ENCODE results near the gene HINT2.

HINT2 gene

GRCh38 chr9:35814841-35815543 is at the start of gene HINT2:
Gene HINT2, minus strand, starts transcription at chr9:35815042. Its CDS starts 63 bp downstream, at chr9:35814979.
- peak; percentile 89 for DNase-seq

DNA sequence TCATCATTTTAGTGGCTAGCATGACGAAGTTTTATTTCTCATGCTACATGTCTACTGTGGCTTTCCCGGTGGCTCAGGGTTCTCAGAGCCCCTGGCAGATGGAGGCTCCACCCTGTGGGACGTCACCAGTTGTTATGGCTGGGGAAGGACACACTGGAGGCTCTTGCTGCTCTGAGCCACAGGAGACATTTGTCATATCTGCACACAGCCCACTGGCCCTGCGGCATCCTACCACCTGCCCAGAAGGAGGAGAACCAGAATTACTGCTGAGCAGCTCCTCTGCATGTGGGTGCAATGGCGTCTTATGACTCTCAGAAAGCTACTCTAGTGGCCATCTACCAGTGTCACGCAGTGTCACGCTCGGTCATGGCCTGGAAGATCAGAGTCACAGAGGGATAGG is 48.7 kb upstream of the HINT2 start:
- DNase-seq: no peak

- DNase-seq: no peak
Observed at GRCh38 chr9:35862328-35862727, 47.5 kb upstream of the HINT2 start.

DNA sequence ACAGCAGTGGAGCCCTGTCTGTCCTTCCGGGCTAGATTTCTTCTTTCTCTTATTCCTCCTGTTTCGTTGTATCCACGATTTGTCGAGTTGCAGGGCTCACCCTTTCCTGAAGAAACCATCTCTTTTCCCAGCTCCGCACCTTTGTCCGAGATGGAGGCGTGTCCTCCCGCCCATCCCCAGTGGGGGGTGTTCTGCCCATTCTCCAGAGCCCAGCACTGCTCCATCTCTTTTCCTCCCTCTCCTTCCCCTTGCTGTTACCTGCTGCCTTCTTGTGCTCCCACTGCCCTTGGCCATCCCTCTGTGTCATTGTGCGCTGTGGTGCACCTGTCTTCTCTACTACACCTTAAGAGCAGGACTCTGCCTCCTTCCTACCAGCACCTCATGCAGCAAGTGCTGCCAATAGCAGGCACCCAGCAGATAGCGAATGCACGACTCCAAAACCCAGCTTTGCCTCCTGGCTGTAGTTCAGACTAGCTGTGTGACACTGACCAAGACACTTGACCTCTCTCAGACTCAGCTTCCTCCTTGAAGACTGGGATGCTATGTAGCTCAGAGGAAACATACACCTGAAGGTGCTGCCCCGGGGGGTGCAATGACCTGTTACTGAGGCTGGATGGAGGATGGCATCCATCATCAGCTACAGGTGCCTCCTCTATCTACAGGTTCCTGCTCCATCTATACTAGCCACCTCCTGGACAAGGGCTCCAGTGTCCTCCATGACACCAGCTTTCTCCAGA is 46.5 kb upstream of the HINT2 start:
- no peak for DNase-seq

DNA sequence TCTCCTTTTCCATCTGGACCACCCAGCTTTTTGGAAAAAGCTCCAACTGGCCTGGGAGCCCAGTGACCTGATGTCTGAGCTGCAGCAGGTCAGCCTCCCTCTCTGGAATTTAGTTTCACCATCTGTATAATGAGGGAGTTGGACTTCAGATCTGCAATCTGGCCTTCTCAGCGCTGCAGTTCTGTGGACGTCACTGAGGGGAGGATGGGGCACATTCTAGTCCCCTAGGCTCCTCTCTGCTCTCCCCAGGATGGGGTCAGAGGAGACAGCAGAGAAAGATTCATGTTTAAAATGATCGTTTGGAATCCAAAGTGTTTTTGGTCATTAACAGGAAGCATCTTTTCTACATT is 45.1 kb upstream of the HINT2 start:
- no peak for DNase-seq

DNA sequence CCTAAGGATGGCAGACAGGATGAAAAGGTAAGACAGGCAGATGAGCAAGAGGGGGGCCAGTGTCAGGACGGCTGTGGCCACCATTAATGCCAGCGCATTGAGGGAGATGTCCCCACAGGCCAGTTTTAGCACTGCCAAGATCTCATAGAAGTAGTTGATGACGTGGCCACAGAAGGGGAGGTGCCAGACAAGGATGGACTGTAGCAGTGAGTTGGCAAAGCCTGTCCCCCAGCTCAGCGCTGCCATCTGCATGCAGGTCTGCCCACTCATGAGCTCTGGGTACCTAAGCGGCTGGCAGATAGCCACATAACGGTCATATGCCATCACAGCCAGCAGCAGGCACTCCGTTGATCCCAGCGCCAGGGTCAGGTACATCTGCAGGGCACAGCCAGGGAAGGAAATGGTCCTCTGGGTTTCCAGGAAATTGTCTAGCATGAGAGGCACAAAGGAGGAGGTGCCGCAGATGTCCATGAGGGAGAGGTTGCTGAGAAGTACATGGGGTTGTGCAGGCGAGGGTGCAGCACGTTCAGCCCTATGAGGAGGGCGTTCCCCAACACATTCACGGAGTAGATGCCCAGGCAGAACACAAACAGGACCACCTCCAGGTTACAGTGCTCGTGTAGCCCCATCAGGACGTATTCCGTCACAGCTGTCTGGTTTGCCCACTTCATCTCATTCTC is 44.6 kb upstream of the HINT2 start:
- DNase-seq: no peak

- no peak for DNase-seq
Observed at GRCh38 chr9:35858458-35858857, 43.6 kb upstream of the HINT2 start.

- no peak for DNase-seq
Observed at GRCh38 chr9:35856882-35857281, 42.0 kb upstream of the HINT2 start.

DNA sequence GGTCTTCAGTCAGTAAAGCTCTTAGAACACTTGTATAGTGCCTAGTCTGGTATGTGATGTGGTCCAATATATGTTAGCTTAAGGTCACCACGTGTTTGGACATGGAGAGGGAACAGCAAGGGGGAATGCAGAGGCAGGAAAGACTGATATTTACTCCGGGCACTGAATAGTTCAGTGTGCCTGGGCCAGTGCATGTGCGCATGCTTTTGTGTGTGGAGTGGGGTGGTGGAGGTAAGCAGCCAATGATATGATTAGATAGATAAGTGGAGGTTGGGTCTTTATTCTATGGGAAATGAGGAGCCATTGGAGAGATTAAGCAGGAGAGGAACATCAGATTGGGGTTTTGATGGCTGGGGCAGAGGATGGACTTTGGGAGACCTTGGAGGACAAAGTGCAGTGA is 41.4 kb upstream of the HINT2 start:
- no peak for DNase-seq

- no peak for DNase-seq
Observed at GRCh38 chr9:35854091-35854762, 39.4 kb upstream of the HINT2 start.

DNA sequence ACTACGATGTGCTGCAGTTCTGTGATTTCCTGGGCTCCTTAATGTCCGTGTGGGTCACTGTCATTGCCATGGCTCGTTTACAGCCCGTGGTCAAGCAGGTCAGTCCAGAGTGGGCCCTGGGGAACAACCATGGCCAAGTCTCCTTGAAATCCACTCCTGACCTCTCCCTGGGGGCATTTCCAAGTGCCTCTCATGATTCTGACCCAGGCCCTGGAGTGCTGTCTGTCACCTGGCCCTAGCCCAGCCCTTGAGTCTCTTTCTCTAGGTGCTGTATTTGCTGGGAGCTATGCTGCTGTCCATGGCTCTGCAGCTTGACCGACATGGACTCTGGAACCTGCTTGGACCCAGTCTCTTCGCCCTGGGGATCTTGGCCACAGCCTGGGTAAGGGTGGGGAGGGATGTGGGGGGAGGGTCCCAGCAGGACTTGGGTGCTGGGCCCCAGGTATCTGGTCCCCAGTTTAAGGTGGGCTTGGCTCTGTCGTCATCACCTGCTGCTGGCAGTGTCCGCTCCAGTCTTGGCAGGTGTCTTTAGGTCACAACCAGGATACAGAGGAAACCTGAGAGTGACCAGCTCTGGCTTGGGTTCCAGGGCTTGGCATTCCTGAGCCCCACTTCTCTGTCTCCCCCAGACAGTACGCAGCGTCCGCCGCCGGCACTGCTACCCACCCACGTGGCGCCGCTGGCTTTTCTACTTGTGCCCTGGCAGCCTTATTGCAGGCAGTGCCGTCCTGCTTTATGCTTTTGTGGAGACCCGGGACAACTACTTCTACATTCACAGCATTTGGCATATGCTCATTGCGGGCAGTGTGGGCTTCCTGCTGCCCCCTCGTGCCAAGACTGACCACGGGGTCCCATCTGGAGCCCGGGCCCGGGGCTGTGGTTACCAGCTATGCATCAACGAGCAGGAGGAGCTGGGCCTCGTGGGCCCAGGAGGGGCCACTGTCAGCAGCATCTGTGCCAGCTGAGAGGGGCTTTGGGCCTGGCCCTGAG is 38.3 kb upstream of the HINT2 start:
- no peak for DNase-seq

- DNase-seq: no peak
Observed at GRCh38 chr9:35852267-35852815, 37.5 kb upstream of the HINT2 start.

DNA sequence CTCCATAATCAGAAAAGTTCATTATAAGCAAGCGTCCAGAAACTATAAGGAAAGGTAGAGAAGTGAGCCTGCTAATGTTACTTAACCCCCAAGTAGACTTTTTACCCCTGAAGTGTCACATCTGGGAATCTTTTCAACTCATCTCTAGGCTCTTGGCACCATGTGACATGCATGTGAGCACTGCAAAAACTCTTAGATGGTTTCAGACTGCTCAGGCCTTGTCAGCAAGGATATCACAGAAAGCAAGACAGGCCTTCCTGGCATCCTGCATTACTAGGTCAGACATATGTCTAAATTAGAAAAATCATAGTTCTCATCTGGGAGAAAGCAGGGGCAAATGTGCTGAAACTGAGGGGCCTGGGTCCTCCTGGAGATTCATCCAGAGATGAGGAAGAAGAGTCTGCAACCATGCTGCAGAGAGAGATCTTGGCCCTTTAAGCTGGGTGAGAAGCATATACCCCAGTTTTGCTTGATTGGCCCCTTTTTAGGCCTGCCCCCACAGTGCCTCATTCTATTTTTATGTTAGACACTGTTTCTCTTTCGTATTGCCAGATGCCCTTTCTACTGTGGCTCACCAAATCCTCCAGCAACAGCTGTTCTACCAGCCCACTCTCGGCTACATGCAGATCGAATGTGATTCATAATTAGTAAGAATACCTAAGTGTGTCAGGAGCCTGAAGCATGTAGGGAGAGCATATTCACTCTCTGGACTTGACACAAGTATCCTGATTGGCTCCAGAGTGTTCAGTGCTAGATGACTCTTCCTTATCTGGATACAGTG is 33.1 kb upstream of the HINT2 start:
- no peak for DNase-seq

GRCh38 chr9:35845824-35846771 is 31.3 kb upstream of the HINT2 start:
- no peak for DNase-seq

DNA sequence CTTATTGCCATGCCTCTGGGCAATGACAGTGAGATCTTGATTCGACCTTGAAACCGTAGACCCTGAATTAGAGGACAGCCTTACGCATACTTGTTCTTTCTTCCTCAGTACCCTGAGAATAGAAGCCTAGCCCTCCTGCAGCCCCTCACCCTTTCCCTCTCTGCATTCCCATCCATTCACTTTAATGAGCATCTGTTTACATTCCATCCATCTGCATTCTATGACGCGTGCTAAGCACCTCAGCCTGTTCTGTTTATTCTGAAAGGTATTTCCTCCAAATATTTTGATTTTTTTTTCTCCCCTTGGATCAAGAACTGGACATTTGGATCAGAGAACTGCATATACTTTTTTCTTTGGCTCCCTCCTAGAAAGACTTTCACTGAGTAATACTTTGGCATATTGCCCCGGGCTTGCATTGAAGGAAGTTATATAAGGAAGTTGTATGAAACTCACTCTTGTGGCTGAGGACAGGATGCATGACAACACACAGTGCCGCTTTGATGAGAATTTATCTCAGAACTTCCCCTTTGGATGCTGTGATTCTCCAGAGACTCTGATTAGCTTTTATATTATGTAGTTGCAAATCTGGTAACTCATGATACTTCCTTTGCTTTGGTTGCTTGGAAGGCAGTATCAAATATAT is 29.9 kb upstream of the HINT2 start:
- DNase-seq: peak; percentile 69

DNA sequence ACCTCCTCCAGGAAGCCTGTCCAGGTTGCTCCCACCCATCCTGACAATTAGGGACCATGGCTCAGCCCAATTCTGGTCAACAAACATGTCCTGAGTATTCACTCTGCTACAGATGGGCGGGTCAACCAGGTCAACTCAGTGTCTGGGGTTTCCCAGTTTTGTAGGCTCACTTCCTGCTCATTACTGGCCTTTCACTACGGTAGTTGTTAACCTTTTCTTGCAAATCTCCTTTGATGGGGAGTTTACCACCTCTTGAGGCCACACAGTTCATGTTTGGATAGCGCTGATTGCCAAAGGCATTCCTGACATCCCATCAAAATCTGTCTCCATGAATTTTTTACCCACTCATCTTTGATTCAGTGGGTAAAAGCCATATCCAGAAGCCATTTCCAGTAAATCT is 28.0 kb upstream of the HINT2 start:
- no peak for DNase-seq

DNA sequence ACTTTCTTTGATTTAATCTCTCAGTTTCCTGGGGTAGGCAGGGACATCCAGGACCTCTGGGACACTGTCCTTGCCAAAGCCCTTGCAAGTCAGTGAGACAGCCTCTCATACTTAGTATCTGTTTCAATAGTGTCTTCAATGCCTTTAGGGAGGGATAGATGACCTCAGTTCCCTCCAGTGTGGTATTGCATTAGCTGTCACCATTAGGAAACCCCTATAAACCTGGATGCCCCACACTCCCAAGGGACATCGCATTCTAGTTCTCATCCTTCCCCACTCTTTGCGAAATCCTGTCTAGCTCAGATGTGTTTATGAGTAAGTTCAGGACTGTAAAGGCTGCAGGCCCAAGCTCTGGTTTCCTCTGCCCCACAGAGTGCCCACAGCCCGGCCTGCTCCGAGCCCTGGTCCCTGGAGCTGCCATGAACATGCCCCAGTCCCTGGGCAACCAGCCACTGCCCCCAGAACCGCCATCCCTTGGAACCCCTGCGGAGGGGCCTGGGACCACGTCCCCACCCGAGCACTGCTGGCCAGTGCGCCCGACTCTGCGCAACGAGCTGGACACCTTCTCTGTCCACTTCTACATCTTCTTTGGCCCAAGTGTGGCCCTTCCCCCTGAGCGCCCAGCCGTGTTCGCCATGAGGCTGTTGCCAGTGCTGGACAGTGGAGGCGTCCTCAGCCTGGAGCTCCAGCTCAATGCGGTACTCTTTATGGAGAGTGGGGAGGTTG is 27.3 kb upstream of the HINT2 start:
- DNase-seq: no peak

- no peak for DNase-seq
Observed at GRCh38 chr9:35841645-35841900, 26.7 kb upstream of the HINT2 start.

Data from 8988T (cell line).